CD8-positive, alpha-beta memory T cell (primary cell): Measurements from ENCODE around the gene ALG1L2. TPM values are rescaled to one million over a fixed set of nuclear protein-coding genes. Genes with fewer than 3 reads are reported as not detected.
A peak's percentile ranks its signal among the peaks of the same experiment; 100 is the strongest.
"Not testable (repeated sequence)": the region's sequence is repeated elsewhere in the genome, so short reads cannot be mapped to it uniquely, and the experiment has no call there.

Experiments
- CTCF ChIA-PET: fragments of 350-600 bp; sonication (Branson Sonifier 250); formaldehyde crosslinking; loops from one replicate; lab custom pipeline; 2021; ENCODE audit warnings: antibody characterized with exemption; lab: Charles Lee
- POLR2A ChIA-PET: fragments of 350-600 bp; sonication (Branson Sonifier 250); formaldehyde crosslinking; loops from one replicate; lab custom pipeline; 2021; ENCODE audit warnings: antibody characterized with exemption; lab: Charles Lee
- DNase-seq, 5 donors: peaks; one replicate each; pipeline versions ENCODE4 v3.0.0 to v3.0.0-alpha.2; 2020 to 2022; ENCODE audit warnings: mixed read lengths in 1 of 5
- H3K27ac ChIP-seq: one replicate; pipeline ENCODE4 v1.7.0; 2013; ENCODE audit warnings: low read depth, mild to moderate bottlenecking, low read length, moderate library complexity
- H3K27me3 ChIP-seq: 2 replicates; pipeline ENCODE4 v1.7.0; 2013; ENCODE audit warnings: low read length, mild to moderate bottlenecking; ENCODE audit not compliant: insufficient read depth, poor library complexity, severe bottlenecking
- H3K36me3 ChIP-seq: 2 replicates; pipeline ENCODE4 v1.7.0; 2013; ENCODE audit warnings: mild to moderate bottlenecking, low read length, moderate library complexity; ENCODE audit not compliant: insufficient read depth
- H3K4me1 ChIP-seq: 2 replicates; pipeline ENCODE4 v1.7.0; 2013; ENCODE audit warnings: mild to moderate bottlenecking, low read length, moderate library complexity; ENCODE audit not compliant: insufficient read depth
- H3K4me3 ChIP-seq: 2 replicates; pipeline ENCODE4 v1.7.0; 2013; ENCODE audit warnings: mild to moderate bottlenecking, low read length
- H3K9me3 ChIP-seq: 2 replicates; pipeline ENCODE4 v1.7.0; 2013; ENCODE audit warnings: mild to moderate bottlenecking, low read length
- H3K27ac Mint-ChIP-seq, 8 donors: one replicate each; pipeline ENCODE4 v1.8.0; 2020 to 2021; ENCODE audit warnings: mixed read lengths in 8 of 8, mild to moderate bottlenecking in 6 of 8, inconsistent platforms in 3 of 8, moderate library complexity in 3 of 8
- H3K27me3 Mint-ChIP-seq, 2 donors: one replicate each; pipeline ENCODE4 v1.8.0; 2020 to 2021; ENCODE audit warnings: mixed read lengths in 2 of 2, mild to moderate bottlenecking in 1 of 2, moderate library complexity in 1 of 2
- H3K36me3 Mint-ChIP-seq, 3 donors: one replicate each; pipeline ENCODE4 v1.8.0; 2020 to 2021; ENCODE audit warnings: mixed read lengths in 3 of 3, inconsistent platforms in 1 of 3, mild to moderate bottlenecking in 1 of 3
- H3K4me1 Mint-ChIP-seq, 3 donors: one replicate each; pipeline ENCODE4 v1.8.0; 2020 to 2021; ENCODE audit warnings: mixed read lengths in 3 of 3, inconsistent platforms in 1 of 3, mild to moderate bottlenecking in 1 of 3
- H3K4me3 Mint-ChIP-seq, 7 donors: one replicate each; pipeline ENCODE4 v1.8.0; 2020 to 2021; ENCODE audit warnings: mixed read lengths in 7 of 7, mild to moderate bottlenecking in 6 of 7, moderate library complexity in 4 of 7, inconsistent platforms in 2 of 7
- H3K9me3 Mint-ChIP-seq, 5 donors: one replicate each; pipeline ENCODE4 v1.8.0; 2020 to 2022; ENCODE audit warnings: mixed read lengths in 5 of 5, mild to moderate bottlenecking in 3 of 5, moderate library complexity in 2 of 5, inconsistent platforms in 1 of 5
- polyA plus RNA-seq: library from polyadenylated mRNA; unstranded; fragments of 300-500 nt; fragmentation: Illumina TruSeq; gene quantifications from one replicate; pipeline ENCODE4 v1.2.3, GENCODE V29; 2021
- total RNA-seq, 2 experiments: library from RNA; stranded (reverse); gene quantifications; one replicate each; pipeline ENCODE4 v1.2.3, GENCODE V29; 2021

Gene ALG1L2
- total and polyA plus RNA-seq, 3 experiments from 2014 or later: 0.43 to 1.1 TPM; not detected in 1

DNA sequence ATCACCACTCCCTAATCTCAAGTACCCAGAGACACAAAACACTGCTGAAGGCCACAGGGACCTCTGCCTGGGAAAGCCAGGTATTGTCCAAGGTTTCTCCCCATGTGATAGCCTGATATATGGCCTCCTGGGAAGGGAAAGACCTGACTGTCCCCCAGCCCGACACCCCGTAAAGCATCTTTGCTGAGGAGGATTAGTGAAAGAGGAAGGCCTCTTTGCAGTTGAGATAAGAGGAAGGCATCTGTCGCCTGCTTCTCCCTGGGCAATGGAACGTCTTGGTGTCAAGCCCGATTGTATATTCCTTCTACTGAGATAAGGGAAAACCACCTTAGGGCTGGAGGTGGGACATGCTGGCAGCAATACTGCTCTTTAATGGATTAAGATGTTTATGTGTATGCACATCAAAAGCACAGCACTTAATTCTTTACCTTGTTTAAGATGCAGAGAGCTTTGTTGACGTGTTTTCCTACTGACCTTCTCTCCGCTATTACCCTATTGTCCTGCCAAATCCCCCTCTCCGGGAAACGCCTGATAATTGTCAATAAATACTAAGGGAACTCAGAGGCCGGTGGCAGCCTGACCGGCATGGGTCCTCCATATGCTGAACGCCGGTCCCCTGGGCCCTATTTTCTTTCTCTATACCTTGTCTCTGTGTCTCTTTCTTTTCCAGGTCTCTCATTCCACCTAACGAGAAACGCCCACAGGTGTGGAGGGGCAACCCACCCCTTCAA is 23.9 kb upstream of the ALG1L2 start:
- H3K9me3 ChIP-seq, H3K4me1 ChIP-seq, H3K27ac Mint-ChIP-seq, DNase-seq, CTCF ChIA-PET, H3K4me3 ChIP-seq, POLR2A ChIA-PET, H3K9me3 Mint-ChIP-seq, H3K27me3 ChIP-seq, H3K36me3 ChIP-seq, H3K4me1 Mint-ChIP-seq, H3K36me3 Mint-ChIP-seq, H3K27ac ChIP-seq, H3K4me3 Mint-ChIP-seq: not testable (repeated sequence)
- peaks cover 7 to 30% of the 10 kb centered on the region in 2 donors for H3K27me3 Mint-ChIP-seq

DNA sequence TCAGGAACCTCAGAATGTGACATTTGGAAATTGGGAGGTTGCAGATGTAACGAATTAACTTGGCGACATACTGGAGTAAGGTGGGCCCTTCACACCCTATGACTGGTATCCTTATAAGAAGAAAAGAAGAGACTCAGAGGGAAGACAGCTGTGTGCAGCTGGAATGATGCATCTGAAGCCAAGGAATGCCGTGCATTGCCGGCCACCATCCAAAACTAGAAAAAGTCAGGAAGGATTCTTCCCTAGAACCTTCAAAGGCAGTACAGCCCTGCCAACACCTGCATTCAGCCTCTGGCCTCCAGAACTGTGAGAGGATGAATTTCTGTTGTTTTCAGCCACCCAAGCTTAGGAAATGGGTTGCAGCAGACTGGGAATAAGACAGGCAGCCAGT is 23.4 kb upstream of the ALG1L2 start:
- H3K27ac ChIP-seq, H3K36me3 ChIP-seq, DNase-seq, H3K4me3 ChIP-seq, H3K27me3 ChIP-seq, H3K9me3 ChIP-seq, CTCF ChIA-PET, H3K36me3 Mint-ChIP-seq, H3K4me1 ChIP-seq, H3K4me1 Mint-ChIP-seq, H3K4me3 Mint-ChIP-seq, H3K27ac Mint-ChIP-seq, H3K9me3 Mint-ChIP-seq, POLR2A ChIA-PET: not testable (repeated sequence)
- H3K27me3 Mint-ChIP-seq: peaks cover 7 to 30% of the 10 kb centered on the region in 2 donors

DNA sequence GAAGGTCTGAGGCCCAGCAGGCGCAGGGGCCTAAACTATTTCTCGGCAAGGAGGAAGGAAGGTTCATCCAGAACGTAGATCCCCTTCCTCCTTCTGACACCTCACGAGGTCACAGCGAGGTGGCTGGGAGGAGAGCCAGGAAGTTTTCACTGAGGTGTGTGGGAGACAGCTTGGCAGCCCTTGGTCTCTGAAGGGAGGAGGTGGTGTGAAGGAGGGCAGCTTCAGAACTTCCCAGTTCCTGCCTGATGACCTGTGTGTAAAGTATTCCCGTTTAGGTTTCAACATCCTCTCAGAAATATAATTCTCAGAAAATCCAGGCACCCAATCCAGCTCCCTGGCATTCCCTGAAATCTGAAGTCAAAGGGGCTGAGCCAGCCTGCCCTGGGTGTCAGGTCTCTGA is 22.9 kb upstream of the ALG1L2 start:
- POLR2A ChIA-PET, H3K9me3 Mint-ChIP-seq, CTCF ChIA-PET: not testable (repeated sequence)

DNA sequence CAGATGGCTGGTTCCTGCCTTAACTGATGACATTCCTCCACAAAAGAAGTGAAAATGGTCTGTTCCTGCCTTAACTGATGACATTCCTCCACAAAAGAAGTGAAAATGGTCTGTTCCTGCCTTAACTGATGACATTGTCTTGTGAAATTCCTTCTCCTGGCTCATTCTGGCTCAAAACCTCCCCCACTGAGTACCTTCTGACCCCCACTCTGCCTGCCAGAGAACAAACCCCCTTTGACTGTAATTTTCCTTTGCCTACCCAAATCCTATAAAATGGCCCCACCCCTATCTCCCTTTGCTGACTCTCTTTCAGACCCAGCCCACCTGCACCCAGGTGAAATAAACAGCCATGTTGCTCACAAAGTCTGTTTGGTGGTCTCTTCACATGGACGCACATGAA is 22.5 kb upstream of the ALG1L2 start:
- H3K9me3 ChIP-seq, H3K36me3 ChIP-seq, H3K27ac Mint-ChIP-seq, H3K4me1 Mint-ChIP-seq, H3K36me3 Mint-ChIP-seq, H3K27ac ChIP-seq, H3K4me3 ChIP-seq, DNase-seq, H3K4me3 Mint-ChIP-seq, CTCF ChIA-PET, POLR2A ChIA-PET, H3K27me3 ChIP-seq, H3K4me1 ChIP-seq, H3K9me3 Mint-ChIP-seq: not testable (repeated sequence)
- peaks cover 7 to 30% of the 10 kb centered on the region in 2 donors for H3K27me3 Mint-ChIP-seq

More for the DNA sequence above, 22.9 kb upstream of the ALG1L2 start:
- not testable (repeated sequence) for H3K4me3 ChIP-seq, H3K4me1 ChIP-seq, H3K36me3 ChIP-seq, H3K9me3 ChIP-seq, H3K27ac Mint-ChIP-seq, H3K36me3 Mint-ChIP-seq, DNase-seq, H3K27ac ChIP-seq, H3K4me3 Mint-ChIP-seq, H3K27me3 ChIP-seq, H3K4me1 Mint-ChIP-seq
- H3K27me3 Mint-ChIP-seq: peaks cover 7 to 30% of the 10 kb centered on the region in 2 donors

DNA sequence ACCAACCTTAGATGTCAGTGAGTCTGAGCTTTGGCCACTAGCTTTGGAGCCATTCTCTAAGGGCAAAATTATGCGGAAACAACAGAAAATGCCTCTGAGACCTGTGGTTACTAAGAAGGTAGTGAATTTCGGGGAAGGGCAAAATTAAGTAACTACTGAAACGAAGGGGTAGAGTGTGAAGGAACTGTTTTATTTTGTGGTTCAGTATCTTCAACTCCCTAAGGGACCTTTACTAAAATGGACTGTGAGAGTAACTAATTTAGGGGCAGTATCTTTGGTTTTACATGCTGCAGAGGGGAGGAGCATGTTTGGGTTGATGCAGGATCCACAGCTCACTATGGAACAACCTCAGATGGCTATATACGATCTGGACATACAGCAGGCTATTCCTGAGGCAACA is 8.0 kb upstream of the ALG1L2 start:
- Mint-ChIP-seq H3K4me3 (no peak overlapping the region), H3K27ac (peak overlapping the region in 1 of 8 donors; percentile 2), H3K4me1 (no peaks in the 10 kb centered on the region), H3K27me3 (peaks cover 12 to 53% of the 10 kb centered on the region in 2 donors), H3K36me3 (no peaks in the 10 kb centered on the region), H3K9me3 (peaks cover 0 to 5% (median 0%) of the 10 kb centered on the region in 5 donors)
- no peak overlapping the region for H3K4me3 ChIP-seq
- no peaks in the 10 kb centered on the region for H3K4me1 ChIP-seq
- no peak overlapping the region for H3K27ac ChIP-seq
- CTCF ChIA-PET: no interaction called here
- POLR2A ChIA-PET: no interaction called here
- no peaks in the 10 kb centered on the region for H3K36me3 ChIP-seq
- no peaks in the 10 kb centered on the region for H3K9me3 ChIP-seq
- no peaks in the 10 kb centered on the region for H3K27me3 ChIP-seq
- DNase-seq: no peak

- Histone ChIP-seq H3K4me1 (no peaks in the 10 kb centered on the region), H3K27ac (no peak overlapping the region), H3K4me3 (no peak overlapping the region), H3K36me3 (no peaks in the 10 kb centered on the region), H3K9me3 (no peaks in the 10 kb centered on the region), H3K27me3 (no peaks in the 10 kb centered on the region)
- peaks cover 0 to 6% (median 0%) of the 10 kb centered on the region in 3 donors for H3K36me3 Mint-ChIP-seq
- no peaks in the 10 kb centered on the region for H3K4me1 Mint-ChIP-seq
- H3K4me3 Mint-ChIP-seq: no peak overlapping the region
- H3K27me3 Mint-ChIP-seq: peaks cover 19 to 52% of the 10 kb centered on the region in 2 donors
- DNase-seq: no peak
- peak overlapping the region in 1 of 8 donors; percentile 54 for H3K27ac Mint-ChIP-seq
- H3K9me3 Mint-ChIP-seq: peaks cover 0 to 3% (median 0%) of the 10 kb centered on the region in 5 donors
- ChIA-PET CTCF (no interaction called here), POLR2A (no interaction called here)
Measured at GRCh38 chr3:130077636-130078035, 4.0 kb upstream of the ALG1L2 start.

DNA sequence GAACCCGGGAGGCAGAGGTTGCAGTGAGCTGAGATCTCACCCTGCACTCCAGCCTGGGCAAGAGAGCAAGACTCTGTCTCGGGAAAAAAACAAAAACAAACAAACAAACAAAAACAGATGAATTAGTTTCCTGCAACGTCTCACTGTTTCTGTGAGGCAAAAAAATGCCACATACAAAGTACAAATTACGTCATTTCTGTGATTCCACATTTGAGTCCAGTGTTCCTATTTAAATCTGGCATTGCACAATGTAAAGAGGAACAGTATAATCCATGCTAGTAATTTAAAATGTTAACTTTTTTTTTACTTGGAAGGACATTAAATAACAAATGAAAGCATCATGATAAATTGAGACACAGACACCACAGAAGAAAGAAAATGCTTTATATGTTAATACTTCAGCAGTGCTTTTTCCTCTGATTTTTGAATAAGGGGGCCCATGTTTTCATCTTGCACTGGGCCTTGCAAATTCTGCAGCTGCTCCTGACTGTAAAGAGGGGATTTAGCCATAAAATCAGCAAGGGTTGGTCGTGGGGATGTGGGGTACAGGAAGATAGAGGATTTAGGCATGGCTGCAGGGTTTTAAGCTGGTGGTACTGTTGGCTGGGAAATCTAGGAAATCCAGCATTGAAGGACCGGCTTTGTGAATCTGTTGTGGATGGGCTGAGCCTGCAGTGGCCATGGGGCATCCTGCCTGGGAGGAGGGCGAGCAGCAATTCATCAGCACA is 1.9 kb downstream of the ALG1L2 start:
- H3K27me3 Mint-ChIP-seq: peaks cover 14 to 28% of the 10 kb centered on the region in 2 donors
- CTCF ChIA-PET, H3K4me3 ChIP-seq, H3K4me1 Mint-ChIP-seq, H3K27ac ChIP-seq, H3K4me3 Mint-ChIP-seq, H3K27me3 ChIP-seq, H3K9me3 ChIP-seq, H3K36me3 ChIP-seq, H3K9me3 Mint-ChIP-seq, H3K4me1 ChIP-seq, H3K27ac Mint-ChIP-seq, POLR2A ChIA-PET, DNase-seq, H3K36me3 Mint-ChIP-seq: not testable (repeated sequence)

DNA sequence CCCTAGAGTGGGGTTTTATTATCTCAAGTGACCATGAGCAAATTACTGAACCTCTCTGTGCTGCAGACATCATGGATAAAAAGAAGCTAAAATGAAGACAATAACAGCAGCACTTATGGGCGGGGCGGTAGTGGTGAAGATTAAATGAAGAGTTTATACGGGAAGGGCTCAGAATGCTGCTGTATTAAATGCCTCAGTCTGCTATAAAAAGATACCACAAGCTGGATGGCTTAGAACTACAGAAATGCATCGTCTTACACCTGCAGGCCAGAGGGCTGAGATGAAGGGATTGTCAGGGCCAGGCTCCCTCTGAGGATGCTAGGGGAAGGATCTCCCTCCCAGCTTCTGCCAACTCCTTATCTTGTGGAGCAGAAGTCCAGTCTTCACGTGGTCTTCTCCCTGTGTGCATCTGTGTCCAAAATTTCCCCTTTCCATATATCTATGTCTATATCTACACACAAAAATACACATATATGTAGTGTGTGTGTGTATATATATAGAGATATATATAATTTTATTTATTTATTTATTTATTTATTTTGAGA is 2.9 kb downstream of the ALG1L2 start:
- peaks cover 0 to 6% (median 0%) of the 10 kb centered on the region in 3 donors for H3K36me3 Mint-ChIP-seq
- Histone ChIP-seq H3K9me3 (no peaks in the 10 kb centered on the region), H3K27ac (no peak overlapping the region), H3K27me3 (no peaks in the 10 kb centered on the region), H3K4me3 (no peak overlapping the region), H3K4me1 (no peaks in the 10 kb centered on the region), H3K36me3 (no peaks in the 10 kb centered on the region)
- ChIA-PET CTCF (no interaction called here), POLR2A (no interaction called here)
- H3K27ac Mint-ChIP-seq: no peak overlapping the region
- H3K4me3 Mint-ChIP-seq: no peak overlapping the region
- peaks cover 14 to 22% of the 10 kb centered on the region in 2 donors for H3K27me3 Mint-ChIP-seq
- H3K9me3 Mint-ChIP-seq: peaks cover 0 to 2% (median 0%) of the 10 kb centered on the region in 5 donors
- H3K4me1 Mint-ChIP-seq: peaks cover 0 to 1% (median 0%) of the 10 kb centered on the region in 3 donors
- DNase-seq: no peak
